ENCODE measurements around the gene TAF13.
A peak's percentile ranks its signal among the peaks of the same experiment; 100 is the strongest.

The TAF13 gene

DNA sequence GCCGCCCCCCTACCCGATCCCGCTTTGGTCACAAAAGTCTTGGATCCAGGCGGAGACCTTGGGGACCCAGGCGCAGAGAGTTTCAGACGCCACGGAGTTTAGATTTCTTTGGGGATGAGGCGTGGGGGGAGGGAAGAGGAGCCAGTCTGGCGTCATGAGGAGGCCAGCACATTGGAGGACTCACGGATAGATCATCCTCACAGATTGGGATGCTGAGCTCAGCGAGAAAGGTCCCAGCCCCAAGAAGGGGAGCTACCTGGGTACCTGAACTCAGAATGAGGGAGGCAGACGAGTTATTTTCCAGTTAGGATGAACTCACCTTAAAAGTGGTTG is 38.5 kb upstream of the TAF13 start:
- TF ChIP-seq, protein P1, sequence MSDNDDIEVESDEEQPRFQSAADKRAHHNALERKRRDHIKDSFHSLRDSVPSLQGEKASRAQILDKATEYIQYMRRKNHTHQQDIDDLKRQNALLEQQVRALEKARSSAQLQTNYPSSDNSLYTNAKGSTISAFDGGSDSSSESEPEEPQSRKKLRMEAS (IDR thresholded peaks at IDR 0.05): no peak

DNA sequence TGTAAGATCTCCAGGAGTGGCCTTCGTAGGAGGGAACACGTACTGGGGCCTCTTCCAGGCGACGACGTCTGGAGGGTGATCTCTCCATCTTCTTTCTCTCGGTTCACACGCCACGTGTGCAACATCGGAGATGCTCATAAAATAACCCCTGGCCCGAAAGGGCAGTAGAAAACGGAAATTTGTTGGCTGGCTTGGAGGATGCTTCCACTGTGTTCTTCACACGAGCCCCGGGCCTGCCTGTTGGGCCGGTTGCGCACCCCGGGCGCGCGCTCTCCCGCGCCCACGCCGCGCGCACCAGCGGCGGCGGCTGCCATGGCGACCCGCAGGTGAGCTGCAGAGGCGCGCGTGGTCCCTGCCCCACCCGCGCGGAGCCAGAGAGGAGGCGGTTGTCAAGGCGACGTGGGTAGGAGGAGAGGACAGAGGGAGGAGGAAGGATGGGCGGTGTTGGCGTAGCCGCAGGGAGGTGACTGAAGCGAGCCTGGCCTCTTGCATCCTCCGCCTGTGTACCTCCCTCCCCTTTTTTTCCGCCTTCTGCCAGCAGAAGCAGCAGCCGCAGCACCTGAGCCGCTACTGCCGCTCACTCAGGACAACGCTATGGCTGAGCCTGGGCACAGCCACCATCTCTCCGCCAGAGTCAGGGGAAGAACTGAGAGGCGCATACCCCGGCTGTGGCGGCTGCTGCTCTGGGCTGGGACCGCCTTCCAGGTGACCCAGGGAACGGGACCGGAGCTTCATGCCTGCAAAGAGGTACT is 38.0 kb upstream of the TAF13 start, which contains the start of gene ELAPOR1:
Gene ELAPOR1 (plus strand): TSS at position 526 of the 752 bp plus-strand sequence. CDS start 69 bp downstream, at position 595.
- TF ChIP-seq, protein P1 (IDR thresholded peaks at IDR 0.05): no peak; the same call in 1 of the 2 replicates
- TF ChIP-seq NFIC (IDR thresholded peaks at IDR 0.05) (no peak), ZBTB7A (IDR thresholded peaks at IDR 0.05; ENCODE audit: low read depth) (no peak), YY1 (IDR thresholded peaks at IDR 0.05; ENCODE audit: low read depth) (0 out of 2 replicates have a peak, but pooled peaks have one; percentile 15), EGR1 (IDR thresholded peaks at IDR 0.05) (peak; percentile 37; the same call in 1 of the 2 replicates), FOXM1 (IDR thresholded peaks at IDR 0.05; ENCODE audit: borderline replicate concordance, low read depth) (no peak), TCF12 (IDR thresholded peaks at IDR 0.05; ENCODE audit: low read depth) (no peak), RAD21 (IDR thresholded peaks at IDR 0.05; ENCODE audit: low read depth) (no peak)

DNA sequence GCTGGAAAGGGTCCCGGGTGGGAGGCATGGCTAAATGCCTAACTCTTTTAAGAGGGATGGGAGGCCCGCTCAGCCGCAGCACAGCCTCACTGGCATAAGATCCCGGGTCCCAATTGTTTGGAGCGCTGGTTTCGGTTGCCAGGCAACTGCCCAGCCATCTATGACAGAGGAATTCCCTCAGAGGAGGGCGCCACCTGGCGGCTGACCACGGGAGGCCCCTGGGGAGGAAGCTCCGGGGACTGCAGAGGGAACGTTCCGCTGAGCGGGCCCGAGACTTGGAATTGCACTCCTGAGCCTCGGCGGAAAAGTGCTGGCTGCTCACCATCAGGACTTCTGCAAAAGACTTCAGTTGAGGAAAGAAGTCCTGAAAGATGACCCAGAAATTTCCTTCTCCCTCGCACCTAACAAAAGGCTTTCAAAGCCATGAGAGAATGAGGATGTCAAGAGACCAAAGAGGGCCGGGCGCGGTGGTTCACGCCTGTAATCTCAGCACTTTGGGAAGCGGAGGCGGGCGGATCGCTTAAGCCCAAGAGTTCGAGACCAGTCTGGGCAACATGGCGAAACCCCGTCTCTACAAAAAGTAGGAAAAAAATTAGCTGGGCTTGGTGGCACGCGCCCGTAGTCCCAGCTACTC is 37.0 kb upstream of the TAF13 start:
- no peak for TF ChIP-seq TAF1 (IDR thresholded peaks at IDR 0.05; ENCODE audit: low read depth)
- peak; percentile 79 for TF ChIP-seq RAD21 (IDR thresholded peaks at IDR 0.05; ENCODE audit: low read depth)
- no peak for TF ChIP-seq CEBPB (IDR thresholded peaks at IDR 0.05)
- TF ChIP-seq, protein P2, sequence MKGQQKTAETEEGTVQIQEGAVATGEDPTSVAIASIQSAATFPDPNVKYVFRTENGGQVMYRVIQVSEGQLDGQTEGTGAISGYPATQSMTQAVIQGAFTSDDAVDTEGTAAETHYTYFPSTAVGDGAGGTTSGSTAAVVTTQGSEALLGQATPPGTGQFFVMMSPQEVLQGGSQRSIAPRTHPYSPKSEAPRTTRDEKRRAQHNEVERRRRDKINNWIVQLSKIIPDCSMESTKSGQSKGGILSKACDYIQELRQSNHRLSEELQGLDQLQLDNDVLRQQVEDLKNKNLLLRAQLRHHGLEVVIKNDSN (IDR thresholded peaks at IDR 0.05): no peak
- no peak for TF ChIP-seq CREB1 (IDR thresholded peaks at IDR 0.05; ENCODE audit: low read depth)
- 0 out of 2 replicates have a peak, but pooled peaks have one; percentile 15 for TF ChIP-seq FOXM1 (IDR thresholded peaks at IDR 0.05; ENCODE audit: borderline replicate concordance, low read depth)
- TF ChIP-seq, protein P3, sequence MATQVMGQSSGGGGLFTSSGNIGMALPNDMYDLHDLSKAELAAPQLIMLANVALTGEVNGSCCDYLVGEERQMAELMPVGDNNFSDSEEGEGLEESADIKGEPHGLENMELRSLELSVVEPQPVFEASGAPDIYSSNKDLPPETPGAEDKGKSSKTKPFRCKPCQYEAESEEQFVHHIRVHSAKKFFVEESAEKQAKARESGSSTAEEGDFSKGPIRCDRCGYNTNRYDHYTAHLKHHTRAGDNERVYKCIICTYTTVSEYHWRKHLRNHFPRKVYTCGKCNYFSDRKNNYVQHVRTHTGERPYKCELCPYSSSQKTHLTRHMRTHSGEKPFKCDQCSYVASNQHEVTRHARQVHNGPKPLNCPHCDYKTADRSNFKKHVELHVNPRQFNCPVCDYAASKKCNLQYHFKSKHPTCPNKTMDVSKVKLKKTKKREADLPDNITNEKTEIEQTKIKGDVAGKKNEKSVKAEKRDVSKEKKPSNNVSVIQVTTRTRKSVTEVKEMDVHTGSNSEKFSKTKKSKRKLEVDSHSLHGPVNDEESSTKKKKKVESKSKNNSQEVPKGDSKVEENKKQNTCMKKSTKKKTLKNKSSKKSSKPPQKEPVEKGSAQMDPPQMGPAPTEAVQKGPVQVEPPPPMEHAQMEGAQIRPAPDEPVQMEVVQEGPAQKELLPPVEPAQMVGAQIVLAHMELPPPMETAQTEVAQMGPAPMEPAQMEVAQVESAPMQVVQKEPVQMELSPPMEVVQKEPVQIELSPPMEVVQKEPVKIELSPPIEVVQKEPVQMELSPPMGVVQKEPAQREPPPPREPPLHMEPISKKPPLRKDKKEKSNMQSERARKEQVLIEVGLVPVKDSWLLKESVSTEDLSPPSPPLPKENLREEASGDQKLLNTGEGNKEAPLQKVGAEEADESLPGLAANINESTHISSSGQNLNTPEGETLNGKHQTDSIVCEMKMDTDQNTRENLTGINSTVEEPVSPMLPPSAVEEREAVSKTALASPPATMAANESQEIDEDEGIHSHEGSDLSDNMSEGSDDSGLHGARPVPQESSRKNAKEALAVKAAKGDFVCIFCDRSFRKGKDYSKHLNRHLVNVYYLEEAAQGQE (IDR thresholded peaks at IDR 0.05; ENCODE audit: low read depth): no peak
- TF ChIP-seq ZBTB7A (IDR thresholded peaks at IDR 0.05; ENCODE audit: low read depth): no peak
- TF ChIP-seq, protein P1 (IDR thresholded peaks at IDR 0.05): peak; percentile 16; the same call in 1 of the 2 replicates
- TF ChIP-seq TCF12 (IDR thresholded peaks at IDR 0.05; ENCODE audit: low read depth): 0 out of 2 replicates have a peak, but pooled peaks have one; percentile 32
- TF ChIP-seq YY1 (IDR thresholded peaks at IDR 0.05; ENCODE audit: low read depth): no peak
- TF ChIP-seq NFIC (IDR thresholded peaks at IDR 0.05): no peak
- TF ChIP-seq EP300 (IDR thresholded peaks at IDR 0.05; ENCODE audit: borderline replicate concordance): no peak
- no peak for TF ChIP-seq EGR1 (IDR thresholded peaks at IDR 0.05)
- peak; percentile 81 for TF ChIP-seq TEAD4 (IDR thresholded peaks at IDR 0.05)

DNA sequence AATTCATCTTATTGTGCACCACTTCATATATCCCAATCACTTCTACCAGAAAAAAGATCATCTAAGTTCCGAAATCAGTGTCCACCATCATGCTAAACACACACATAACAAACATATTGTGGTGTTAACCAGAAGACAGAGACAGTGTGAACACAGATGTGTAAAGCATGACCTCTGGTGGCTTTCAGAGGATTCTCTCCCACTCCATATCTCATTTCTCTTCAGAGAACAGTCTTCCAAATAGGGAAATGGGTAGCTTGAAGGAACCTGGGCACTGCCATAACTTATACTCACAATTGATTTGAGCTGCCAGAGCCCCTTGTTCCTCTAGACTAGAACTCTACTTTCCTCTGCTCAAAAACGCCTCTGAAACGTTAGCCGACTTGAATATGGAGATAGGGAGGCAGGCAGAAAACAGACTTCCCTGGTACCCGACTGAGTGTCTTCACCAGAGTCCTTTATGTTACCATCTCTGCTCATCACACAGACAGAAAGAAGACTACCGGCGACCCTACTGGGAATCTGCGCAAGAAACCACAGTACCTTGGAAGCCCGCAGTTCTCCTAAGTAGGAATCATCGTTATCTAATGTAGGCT is 36.4 kb upstream of the TAF13 start:
- TF ChIP-seq, protein P2 (IDR thresholded peaks at IDR 0.05): no peak
- TF ChIP-seq TCF12 (IDR thresholded peaks at IDR 0.05; ENCODE audit: low read depth) (no peak), YY1 (IDR thresholded peaks at IDR 0.05; ENCODE audit: low read depth) (no peak), TAF1 (IDR thresholded peaks at IDR 0.05; ENCODE audit: low read depth) (no peak), TEAD4 (IDR thresholded peaks at IDR 0.05) (no peak), CREB1 (IDR thresholded peaks at IDR 0.05; ENCODE audit: low read depth) (no peak), FOXM1 (IDR thresholded peaks at IDR 0.05; ENCODE audit: borderline replicate concordance, low read depth) (no peak), NFIC (IDR thresholded peaks at IDR 0.05) (no peak), ZBTB7A (IDR thresholded peaks at IDR 0.05; ENCODE audit: low read depth) (no peak), CEBPB (IDR thresholded peaks at IDR 0.05) (no peak), EP300 (IDR thresholded peaks at IDR 0.05; ENCODE audit: borderline replicate concordance) (no peak)

DNA sequence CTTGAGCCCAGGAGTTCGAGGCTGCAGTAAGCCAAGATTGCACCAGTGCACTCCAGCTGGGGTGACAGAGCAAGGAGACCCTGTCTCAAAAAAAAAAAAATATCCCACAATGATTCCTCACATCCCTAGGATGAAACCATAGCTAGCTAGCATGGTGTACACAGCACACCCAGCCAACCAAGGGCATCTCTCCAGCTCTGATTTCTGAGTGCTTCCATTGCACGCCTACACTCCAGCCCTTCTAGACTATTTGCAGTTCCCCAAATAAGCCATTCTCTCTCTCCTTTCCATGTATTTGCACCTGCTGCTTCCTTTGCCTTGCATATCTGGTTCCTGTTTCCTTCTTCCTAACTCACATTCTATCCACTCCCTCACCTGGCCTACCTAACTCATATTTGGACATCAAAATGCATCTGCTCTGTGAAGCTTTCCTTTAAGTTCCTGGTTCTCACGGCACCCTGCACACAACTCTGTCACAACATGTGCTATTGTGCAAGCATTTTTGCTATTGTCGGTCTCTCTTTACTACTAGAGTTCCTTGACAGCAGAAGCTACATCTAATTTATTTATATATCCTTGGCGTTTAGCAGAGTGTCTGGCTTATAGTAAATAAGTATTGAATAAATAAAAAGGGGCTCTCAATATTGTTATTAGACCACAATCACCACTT is 35.7 kb upstream of the TAF13 start:
- no peak for TF ChIP-seq RAD21 (IDR thresholded peaks at IDR 0.05; ENCODE audit: low read depth)
- TF ChIP-seq TCF12 (IDR thresholded peaks at IDR 0.05; ENCODE audit: low read depth): no peak
- TF ChIP-seq, protein P2 (IDR thresholded peaks at IDR 0.05): no peak
- TF ChIP-seq EP300 (IDR thresholded peaks at IDR 0.05; ENCODE audit: borderline replicate concordance): no peak
- no peak for TF ChIP-seq FOXM1 (IDR thresholded peaks at IDR 0.05; ENCODE audit: borderline replicate concordance, low read depth)
- TF ChIP-seq TEAD4 (IDR thresholded peaks at IDR 0.05): no peak
- TF ChIP-seq, protein P3 (IDR thresholded peaks at IDR 0.05; ENCODE audit: low read depth): no peak
- TF ChIP-seq CREB1 (IDR thresholded peaks at IDR 0.05; ENCODE audit: low read depth): no peak
- TF ChIP-seq, protein P1 (IDR thresholded peaks at IDR 0.05): no peak
- no peak for TF ChIP-seq CEBPB (IDR thresholded peaks at IDR 0.05)
